ENCODE measurements around the gene PPFIA1.
A peak's percentile ranks its signal among the peaks of the same experiment; 100 is the strongest.
"Not testable (repeated sequence)": the region's sequence is repeated elsewhere in the genome, so short reads cannot be mapped to it uniquely, and the experiment has no call there.

Gene PPFIA1

DNA sequence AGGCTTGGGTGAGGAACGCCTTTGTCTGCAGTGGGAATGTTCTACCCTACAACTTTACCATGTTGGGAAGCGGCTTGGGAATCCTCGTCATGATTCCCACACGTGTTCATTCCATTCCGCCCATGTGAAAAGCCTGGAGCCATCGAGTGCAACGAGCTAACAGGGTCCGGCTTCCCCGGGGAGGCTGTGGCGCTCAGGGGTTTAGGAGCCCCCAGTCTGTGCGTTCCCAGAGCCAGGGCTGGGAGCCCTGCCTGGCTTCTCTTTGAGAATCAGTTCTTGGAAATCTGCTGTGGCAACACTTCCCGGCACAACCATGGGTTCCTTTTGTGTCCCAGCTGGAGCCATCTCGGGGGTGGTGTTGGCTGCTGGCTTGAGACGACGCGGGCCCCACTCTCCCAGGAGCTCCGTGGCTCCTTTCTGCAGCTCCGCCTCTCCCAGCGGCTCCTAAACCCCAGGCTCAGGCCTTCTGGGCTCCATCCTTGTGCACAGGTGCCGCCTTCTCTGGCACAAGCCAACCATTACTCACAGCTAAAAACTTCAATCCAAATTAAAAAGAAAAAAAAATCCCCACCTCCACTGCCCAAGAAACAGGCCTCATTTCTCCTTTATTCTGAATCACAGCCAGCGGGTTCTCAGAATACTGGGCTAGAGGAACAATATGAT is 18.7 kb upstream of the PPFIA1 start:
- no peak for DNase-seq

GRCh38 chr11:70252844-70253243 is 17.6 kb upstream of the PPFIA1 start:
- no peak for DNase-seq

DNA sequence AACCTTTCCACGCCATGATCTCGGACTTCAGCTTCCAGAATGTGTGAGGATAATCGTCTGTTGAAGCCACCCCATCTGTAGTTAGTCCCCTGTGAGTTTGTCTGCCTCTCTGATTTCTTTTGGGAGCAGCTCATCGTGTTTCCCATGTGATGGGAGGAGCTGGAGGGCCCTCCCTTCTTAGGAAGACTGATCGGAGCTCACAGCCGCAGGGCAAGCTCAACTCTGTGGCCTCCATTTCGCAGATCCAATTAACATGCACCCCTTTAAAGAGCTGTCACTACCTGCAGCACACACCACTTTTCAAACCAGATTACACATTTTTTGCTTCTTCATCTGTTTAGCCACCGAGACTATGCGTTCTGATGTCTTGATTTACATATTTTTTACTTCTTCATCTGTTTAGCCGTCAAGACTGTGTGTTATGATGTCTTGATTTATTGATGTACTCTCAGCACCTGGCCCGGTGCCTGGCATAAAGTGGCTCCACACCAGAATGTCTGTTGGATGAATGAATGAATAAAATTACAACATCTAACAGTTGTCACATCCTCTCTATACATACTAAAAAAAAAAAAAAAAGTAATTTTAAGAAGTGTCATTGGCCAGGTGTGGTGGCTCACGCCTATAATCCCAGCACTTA is 14.9 kb upstream of the PPFIA1 start:
- DNase-seq = no peak

GRCh38 chr11:70259077-70259476 is 11.4 kb upstream of the PPFIA1 start:
- not testable (repeated sequence) for DNase-seq

GRCh38 chr11:70262951-70263350 is 7.5 kb upstream of the PPFIA1 start:
- DNase-seq = no peak

- DNase-seq = no peak
Observed at GRCh38 chr11:70263363-70263762, 7.1 kb upstream of the PPFIA1 start.

DNA sequence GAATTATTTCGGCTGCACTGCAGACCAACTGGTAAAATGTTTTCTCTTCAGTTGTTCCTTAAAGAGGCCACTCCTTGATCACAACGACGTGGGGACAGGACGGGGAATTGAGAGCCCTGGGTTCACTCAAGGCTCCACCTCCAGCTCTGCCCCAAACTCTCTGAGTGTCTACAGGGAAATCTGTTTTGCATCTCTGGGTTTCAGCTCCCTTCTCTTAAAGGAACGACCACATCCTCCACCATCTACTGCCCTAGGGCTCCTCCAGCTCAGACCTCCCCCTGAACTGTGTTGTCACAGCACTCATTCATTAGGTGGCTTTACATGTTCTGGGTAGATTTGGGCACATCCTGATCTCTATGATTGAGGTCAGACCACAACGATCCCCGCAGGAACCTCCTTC is 5.1 kb upstream of the PPFIA1 start:
- no peak for DNase-seq

DNA sequence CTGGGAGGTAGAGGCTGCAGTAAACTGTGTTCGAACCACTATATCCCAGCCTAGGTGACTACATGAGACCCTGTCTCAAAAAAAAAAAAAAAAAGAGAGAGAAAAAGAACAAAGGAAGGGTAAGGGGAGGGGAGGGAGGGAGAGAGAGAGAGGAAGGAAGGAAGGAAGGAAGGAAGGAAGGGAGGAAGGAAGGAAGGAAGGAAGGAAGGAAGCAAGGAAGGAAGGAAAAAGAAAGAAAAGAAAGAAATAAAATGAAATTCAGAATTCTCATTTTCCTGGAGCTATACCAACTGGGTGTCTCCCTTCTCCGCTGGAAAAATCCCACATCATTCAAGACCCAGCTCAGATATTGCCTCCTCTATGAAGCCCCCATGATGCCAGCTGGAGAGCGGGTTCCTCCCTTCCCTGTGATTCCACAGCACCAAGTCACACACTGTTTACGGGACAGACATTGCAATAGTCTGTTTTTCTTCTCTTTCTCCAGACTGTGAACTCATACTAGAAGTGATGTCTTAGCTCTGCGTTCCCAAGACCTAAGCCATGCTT is 3.0 kb upstream of the PPFIA1 start:
- no peak for DNase-seq

DNA sequence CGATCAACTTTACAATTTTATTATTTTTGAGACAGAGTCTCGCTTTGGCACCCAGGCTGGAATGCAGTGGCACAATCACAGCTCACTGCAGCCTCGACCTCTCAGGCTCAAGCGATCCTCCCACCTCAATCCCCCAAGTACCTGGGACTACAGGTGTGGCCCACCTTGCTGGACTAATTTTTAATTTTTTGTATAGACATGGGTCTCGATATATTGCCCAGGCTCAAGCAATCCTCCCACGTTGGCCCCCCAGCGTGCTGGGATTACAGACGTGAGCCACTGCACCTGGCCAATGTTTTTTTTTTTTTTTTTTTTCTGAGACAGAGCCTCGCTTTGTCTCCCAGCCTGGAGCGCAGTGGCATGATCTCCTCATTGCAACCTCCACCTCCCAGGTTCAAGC is 2.0 kb upstream of the PPFIA1 start:
- no peak for DNase-seq

GRCh38 chr11:70270877-70271648 is 573 bp downstream of the PPFIA1 start:
- peak in 3 of 4 experiments; percentile 7 to 26 (median 24) for DNase-seq

- no peak for DNase-seq
Observed at GRCh38 chr11:70271649-70271953, 1.1 kb downstream of the PPFIA1 start.

DNA sequence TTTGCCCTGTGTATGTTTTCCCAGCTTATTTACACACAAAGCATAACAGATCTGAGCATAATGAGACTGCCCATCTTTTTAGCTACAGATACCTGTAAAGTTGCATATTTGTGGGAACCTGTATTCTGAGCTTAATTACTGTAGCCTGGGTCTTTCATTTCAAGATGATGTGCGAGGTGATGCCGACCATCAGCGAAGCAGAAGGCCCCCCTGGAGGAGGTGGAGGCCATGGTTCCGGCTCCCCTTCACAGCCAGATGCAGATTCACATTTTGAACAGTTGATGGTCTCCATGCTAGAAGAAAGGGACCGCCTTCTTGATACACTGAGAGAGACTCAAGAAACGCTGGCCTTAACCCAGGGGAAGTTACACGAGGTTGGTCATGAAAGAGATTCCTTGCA is 1.5 kb downstream of the PPFIA1 start:
- no peak for DNase-seq

DNA sequence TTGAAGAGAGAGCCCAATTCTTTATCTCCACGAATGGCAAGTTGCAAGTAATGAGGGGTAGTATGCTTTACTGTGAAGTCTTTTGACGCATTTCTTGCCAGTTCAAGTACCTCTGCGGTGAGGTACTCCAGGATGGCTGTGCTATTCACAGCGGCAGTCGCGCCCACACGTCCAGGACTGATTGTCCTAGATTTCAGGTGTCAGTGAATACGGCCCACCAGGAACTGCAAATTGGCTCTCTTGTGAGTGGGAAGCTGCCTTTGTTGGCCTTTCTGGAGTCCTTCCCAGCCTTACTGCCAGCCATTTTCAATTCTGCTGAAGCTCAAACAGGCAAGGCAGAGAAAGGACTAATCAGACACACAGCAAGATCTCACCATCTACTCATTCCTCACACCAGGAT is 8.5 kb downstream of the PPFIA1 start:
- DNase-seq = no peak

- no peak for DNase-seq
Observed at GRCh38 chr11:70281156-70281609, 10.7 kb downstream of the PPFIA1 start.

GRCh38 chr11:70282012-70282411 is 11.5 kb downstream of the PPFIA1 start:
- no peak for DNase-seq

- no peak for DNase-seq
Observed at GRCh38 chr11:70288721-70289120, 18.2 kb downstream of the PPFIA1 start.

DNA sequence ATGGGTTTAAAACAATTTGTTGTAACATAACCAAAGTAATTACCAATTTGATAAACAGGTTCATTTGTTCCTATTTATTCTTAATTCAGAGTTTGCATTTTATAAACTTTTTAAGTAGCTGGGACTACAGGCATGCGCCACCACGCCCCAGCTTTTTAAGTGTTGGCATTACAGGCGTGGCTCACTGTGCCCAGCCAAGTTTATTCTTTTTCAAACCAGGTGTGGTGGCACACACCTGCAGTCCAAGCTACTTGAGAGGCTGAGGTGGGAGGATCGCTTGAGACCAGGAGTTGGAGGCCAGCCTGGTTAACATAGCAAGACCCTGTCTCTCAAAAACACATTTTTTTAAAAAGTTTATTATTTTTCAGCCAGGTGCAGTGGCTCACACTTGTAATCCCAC is 19.1 kb downstream of the PPFIA1 start:
- no peak for DNase-seq

DNA sequence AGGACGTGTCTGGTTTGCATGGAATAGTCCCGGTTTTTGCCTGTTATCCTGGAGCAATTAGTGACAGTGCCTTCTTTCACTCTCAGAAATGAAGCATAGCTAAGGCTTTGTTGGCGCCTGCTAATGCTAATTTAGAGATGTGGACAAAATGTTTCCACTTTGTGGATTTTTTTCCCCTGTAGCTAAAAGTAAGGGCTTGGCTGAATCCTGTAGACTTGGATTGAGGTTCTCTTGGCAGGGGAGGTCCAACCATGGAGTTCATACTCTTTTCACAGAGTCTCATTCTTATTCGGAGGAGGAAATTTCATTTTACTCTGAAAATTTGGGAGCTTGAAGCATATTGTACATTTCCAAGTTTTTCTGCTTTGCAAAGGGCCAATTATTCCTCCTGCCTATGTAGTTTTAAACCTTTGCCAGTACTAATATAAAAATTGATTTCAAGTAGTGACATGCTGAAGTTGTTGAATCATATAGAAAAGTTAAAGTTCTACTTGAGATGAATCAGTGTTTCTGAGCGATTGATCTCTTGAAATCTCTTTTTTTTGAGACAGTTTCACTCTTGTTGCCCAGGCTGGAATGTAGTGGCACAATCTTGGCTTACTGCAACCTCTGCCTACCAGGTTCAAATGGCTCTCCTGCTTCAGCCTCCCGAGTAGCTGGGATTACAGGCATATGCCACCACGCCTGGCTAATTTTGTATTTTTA is 20.0 kb downstream of the PPFIA1 start:
- no peak for DNase-seq

GRCh38 chr11:70292166-70292565 is 21.7 kb downstream of the PPFIA1 start:
- no peak for DNase-seq

DNA sequence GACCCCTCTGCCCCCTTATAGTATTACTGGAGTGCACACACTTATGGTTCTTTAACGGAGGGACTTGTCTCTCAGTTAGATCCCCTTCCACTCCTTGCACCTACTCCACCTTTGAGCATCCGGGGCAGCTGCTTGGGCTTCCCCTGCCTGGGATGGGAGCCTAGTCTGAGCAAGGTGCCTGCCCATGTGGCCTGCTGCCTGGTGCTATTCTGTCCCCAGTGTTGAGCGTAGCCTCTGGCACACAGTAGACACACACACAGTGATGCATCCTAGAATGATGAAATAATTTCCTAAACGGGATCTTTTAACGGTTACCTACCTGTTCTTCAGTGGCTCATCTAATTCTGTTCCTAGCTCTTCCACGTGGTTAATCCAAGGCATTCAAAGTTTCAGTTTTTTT is 22.4 kb downstream of the PPFIA1 start:
- DNase-seq = no peak

GRCh38 chr11:70295166-70295565 is 24.7 kb downstream of the PPFIA1 start:
- DNase-seq = not testable (repeated sequence)

DNA sequence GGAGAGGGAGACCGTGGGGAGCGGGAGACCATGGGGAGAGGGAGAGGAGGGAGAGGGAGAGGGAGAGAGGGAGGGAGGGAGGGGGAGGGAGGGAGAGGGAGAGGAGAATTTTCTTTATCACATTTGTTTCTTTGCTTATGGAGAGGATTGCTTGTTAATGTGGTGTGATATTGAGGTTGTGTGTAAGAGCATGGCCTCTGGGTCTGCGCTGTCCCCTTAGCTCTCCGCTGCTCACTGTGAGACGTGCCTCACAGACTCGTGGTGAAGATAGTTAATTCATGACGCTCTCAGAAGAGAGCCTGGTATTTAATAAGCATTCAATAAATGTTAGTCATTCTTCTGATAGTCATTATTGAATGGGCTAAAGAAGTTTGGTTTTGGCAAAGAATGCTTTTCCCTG is 26.2 kb downstream of the PPFIA1 start:
- DNase-seq = no peak

- no peak for DNase-seq
Observed at GRCh38 chr11:70297341-70297740, 26.9 kb downstream of the PPFIA1 start.
